ENCODE data around the gene TMEM240. TPM values are rescaled to one million over a fixed set of nuclear protein-coding genes. Genes with fewer than 3 reads are reported as not detected.

Gene TMEM240
- not detected in 2 replicates for total RNA-seq

GRCh38 chr1:1540090-1540817, at the start of gene TMEM240:
TMEM240 (minus strand) TSS chr1:1540624; CDS start chr1:1540346, 278 bp downstream.

GRCh38 chr1:1574721-1575537, 34.5 kb upstream of the TMEM240 start, which contains the start of gene SSU72:
SSU72 (minus strand) TSS chr1:1574863; CDS start chr1:1574557, 306 bp downstream.

DNA sequence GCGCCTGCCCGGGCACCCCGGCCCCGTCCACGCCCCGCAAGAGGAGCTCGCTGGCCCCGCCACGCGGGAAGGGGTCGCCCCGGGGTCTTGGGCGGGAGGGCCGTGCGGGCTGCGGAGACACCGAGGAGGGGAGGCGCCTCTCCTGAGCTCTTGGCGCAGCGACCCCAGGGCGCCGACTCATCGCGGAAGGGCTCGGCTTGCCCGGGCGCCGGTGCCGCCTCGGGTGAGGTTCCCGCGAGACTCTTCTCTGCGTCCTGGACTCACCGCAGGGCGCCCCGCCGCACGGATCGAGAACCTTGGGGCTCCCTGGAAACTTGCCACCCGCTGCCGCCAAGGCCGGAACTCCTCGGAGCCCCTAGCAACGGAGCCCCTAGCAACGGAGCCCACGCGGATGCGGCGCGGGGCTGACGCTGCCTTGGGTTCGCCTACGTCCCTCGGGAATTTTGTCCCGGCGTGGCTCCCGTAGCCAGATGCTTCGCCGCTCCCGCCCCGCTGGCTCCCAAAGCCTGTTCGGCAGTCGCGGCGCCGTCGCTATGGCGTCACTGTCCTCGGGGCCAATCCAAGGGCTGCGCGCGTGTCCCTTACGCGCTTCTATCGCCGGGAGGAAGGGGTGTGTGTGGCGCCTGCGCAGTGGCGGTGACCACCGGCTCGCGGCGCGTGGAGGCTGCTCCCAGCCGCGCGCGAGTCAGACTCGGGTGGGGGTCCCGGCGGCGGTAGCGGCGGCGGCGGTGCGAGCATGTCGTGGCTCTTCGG, 28.7 kb downstream of the TMEM240 start, which contains the start of gene ATAD3A:
Gene ATAD3A (plus strand): TSS at position 630 of the 753 bp plus-strand sequence. CDS start 107 bp downstream, at position 737.

Other genes starting within 250 kb of the TMEM240 start
- gene ACAP3, start 232.7 kb downstream of the TMEM240 start, total RNA-seq: 35.0 and 38.1 TPM in 2 replicates
- 25.1 and 36.7 TPM in 2 replicates for gene PUSL1, start 232.0 kb downstream of the TMEM240 start, total RNA-seq
- 53.9 and 67.0 TPM in 2 replicates for gene INTS11, start 216.0 kb downstream of the TMEM240 start, total RNA-seq
- gene CPTP, start 215.8 kb downstream of the TMEM240 start, total RNA-seq: 17.1 and 23.1 TPM in 2 replicates
- 0.21 TPM in 1 of 2 replicates, not detected in the other for gene TAS1R3, start 209.3 kb downstream of the TMEM240 start, total RNA-seq
- 262 and 265 TPM in 2 replicates for gene DVL1, start 191.2 kb downstream of the TMEM240 start, total RNA-seq
- 2.8 and 12.0 TPM in 2 replicates for gene MXRA8, start 182.1 kb downstream of the TMEM240 start, total RNA-seq
- gene AURKAIP1, start 165.4 kb downstream of the TMEM240 start, total RNA-seq: 138 and 166 TPM in 2 replicates
- 75.2 and 80.1 TPM in 2 replicates for gene CCNL2, start 141.3 kb downstream of the TMEM240 start, total RNA-seq
- gene MRPL20, start 133.3 kb downstream of the TMEM240 start, total RNA-seq: 56.1 and 74.5 TPM in 2 replicates
- gene ANKRD65, start 119.3 kb downstream of the TMEM240 start, total RNA-seq: 11.6 and 15.1 TPM in 2 replicates
- gene VWA1, start 104.9 kb downstream of the TMEM240 start, total RNA-seq: 13.0 and 14.1 TPM in 2 replicates
- not detected in 2 replicates for gene ATAD3C, start 90.9 kb downstream of the TMEM240 start, total RNA-seq
- gene ATAD3B, start 68.9 kb downstream of the TMEM240 start, total RNA-seq: 13.0 and 22.4 TPM in 2 replicates
- 25.2 and 41.0 TPM in 2 replicates for gene ATAD3A, start 28.5 kb downstream of the TMEM240 start, total RNA-seq
- gene SSU72, start 34.2 kb upstream of the TMEM240 start, total RNA-seq: 90.4 and 95.9 TPM in 2 replicates
- 0.64 and 2.4 TPM in 2 replicates for gene FNDC10, start 59.5 kb upstream of the TMEM240 start, total RNA-seq
- 91.3 and 99.5 TPM in 2 replicates for gene MIB2, start 74.9 kb upstream of the TMEM240 start, total RNA-seq
- gene MMP23B, start 91.5 kb upstream of the TMEM240 start, total RNA-seq: 0.64 and 2.2 TPM in 2 replicates
- 3.8 and 4.1 TPM in 2 replicates for gene CDK11B, start 118.4 kb upstream of the TMEM240 start, total RNA-seq
- gene SLC35E2B, start 152.2 kb upstream of the TMEM240 start, total RNA-seq: 11.6 and 16.4 TPM in 2 replicates
- gene CDK11A, start 183.7 kb upstream of the TMEM240 start, total RNA-seq: 3.4 and 14.2 TPM in 2 replicates
- 44.8 and 46.5 TPM in 2 replicates for gene NADK, start 237.8 kb upstream of the TMEM240 start, total RNA-seq